Upper lobe of left lung (tissue), 6 donors: ENCODE data around the gene MRAP2. TPM values are rescaled to one million over a fixed set of nuclear protein-coding genes. Genes with fewer than 3 reads are reported as not detected.

Experiments used
- ATAC-seq, 2 donors: fragments of 200-7000 bp; cut with Tn5 transposase; one replicate each; pipeline ENCODE4 v1.9.1; 2022; ENCODE audit warnings: mild to moderate bottlenecking in 2 of 2, moderate library complexity in 2 of 2; ENCODE audit not compliant: low FRiP score in 2 of 2
- DNase-seq, 2 donors: peaks; one replicate each; pipeline ENCODE4 v3.0.0-alpha.2; 2019 to 2020
- H3K27ac ChIP-seq, 4 donors: fragments of 200-600 bp; sonication (generic); one replicate each; pipeline ENCODE4 v1.5.1; 2016 to 2019
- H3K27me3 ChIP-seq, 4 donors: fragments of 200-600 bp; sonication (generic); one replicate each; pipeline ENCODE4 v1.5.1; 2017 to 2019
- H3K36me3 ChIP-seq, 4 donors: fragments of 200-600 bp; sonication (generic); one replicate each; pipeline ENCODE4 v1.5.1; 2016 to 2019
- H3K4me1 ChIP-seq, 4 donors: fragments of 200-600 bp; sonication (generic); one replicate each; pipeline ENCODE4 v1.5.1; 2018 to 2019
- H3K4me3 ChIP-seq, 4 donors: fragments of 200-600 bp; sonication (generic); one replicate each; pipeline ENCODE4 v1.5.1; 2017 to 2019; ENCODE audit warnings: mild to moderate bottlenecking in 2 of 4, moderate library complexity in 1 of 4
- H3K9me3 ChIP-seq, 4 donors: fragments of 200-600 bp; sonication (generic); one replicate each; pipeline ENCODE4 v1.5.1; 2018 to 2019
- CTCF ChIP-seq, 6 experiments: fragments of 450-650 bp in 4 of 6; fragments of 200-600 bp in 2 of 6; sonication (generic) in 2 of 6; IDR thresholded peaks; one replicate each; pipeline ENCODE4 v1.5.1; 2016 to 2019; ENCODE audit warnings: antibody characterized with exemption in 6 of 6
- EP300 ChIP-seq, 4 donors: sonication (generic); formaldehyde crosslinking; IDR thresholded peaks; one replicate each; pipeline ENCODE4 v1.5.1; 2017; ENCODE audit warnings: antibody characterized with exemption in 4 of 4, control low read depth in 2 of 4
- POLR2A ChIP-seq, 4 donors: fragments of 450-650 bp; IDR thresholded peaks; one replicate each; pipeline ENCODE4 v1.5.1; 2016 to 2017; ENCODE audit warnings: antibody characterized with exemption in 4 of 4, mild to moderate bottlenecking in 2 of 4
- POLR2AphosphoS5 ChIP-seq, 2 donors: sonication (generic); formaldehyde crosslinking; IDR thresholded peaks; one replicate each; pipeline ENCODE4 v1.5.1; 2017; ENCODE audit warnings: antibody characterized with exemption in 2 of 2
- WGBS, 2 donors: methylation state at CpG; one replicate each; pipeline ENCODE4 v1.1.5; 2017 to 2018; 5-methylcytosine and 5-hydroxymethylcytosine counted together
- total RNA-seq, 6 donors: library from RNA; depleted of rRNA in 4 of 6; stranded (reverse); fragments of >200 nt in 4 of 6; gene quantifications; one replicate each; pipeline versions ENCODE4 v1.1.0 to v1.2.1, GENCODE V29; 2016 to 2021
- donor health status: DM: no; HTN: no; CAD: no; lungs with moderate emphysema.
- donor health status: DM: no; HTN: yes; CAD: no; lungs with severe emphysema.

The MRAP2 gene
- total RNA-seq, 6 donors from 2014 or later, result 0.40 to 3.1 (median 1.4) TPM; not detected in 1

- Histone ChIP-seq H3K4me3 (no peak overlapping the region), H3K27ac (no peak overlapping the region), H3K36me3 (no peaks in the 10 kb centered on the region), H3K4me1 (no peaks in the 10 kb centered on the region), H3K9me3 (no peaks in the 10 kb centered on the region), H3K27me3 (no peaks in the 10 kb centered on the region)
- ATAC-seq (no peak), DNase-seq (no peak)
- TF ChIP-seq CTCF (IDR thresholded peaks at IDR 0.05), result no peak
- TF ChIP-seq EP300 (IDR thresholded peaks at IDR 0.05), result no peak
- TF ChIP-seq POLR2AphosphoS5 (IDR thresholded peaks at IDR 0.05), result no peak
- no peak for TF ChIP-seq POLR2A (IDR thresholded peaks at IDR 0.05)
- 67 to 78% methylated on average over 5 of the region's 5 CpGs for WGBS, 2 donors
Measured at GRCh38 chr6:84007871-84008270, 25.7 kb upstream of the MRAP2 start.

GRCh38 chr6:84013354-84013753, 20.2 kb upstream of the MRAP2 start:
- 79 to 83% methylated on average over 2 of the region's 2 CpGs for WGBS, 2 donors
- ATAC-seq, result no peak
- H3K4me3 ChIP-seq, result no peak overlapping the region

GRCh38 chr6:84013931-84014330, 19.6 kb upstream of the MRAP2 start:
- Histone ChIP-seq H3K9me3 (no peaks in the 10 kb centered on the region), H3K4me1 (no peaks in the 10 kb centered on the region), H3K27ac (no peak overlapping the region), H3K36me3 (no peaks in the 10 kb centered on the region), H3K4me3 (no peak overlapping the region), H3K27me3 (no peaks in the 10 kb centered on the region)
- no peak for DNase-seq
- TF ChIP-seq EP300 (IDR thresholded peaks at IDR 0.05), result no peak
- TF ChIP-seq POLR2A (IDR thresholded peaks at IDR 0.05), result no peak
- TF ChIP-seq CTCF (IDR thresholded peaks at IDR 0.05), result no peak
- TF ChIP-seq POLR2AphosphoS5 (IDR thresholded peaks at IDR 0.05), result no peak
- WGBS, 2 donors, result 50 to 61% methylated on average over 3 of the region's 3 CpGs
- ATAC-seq, result no peak

More at GRCh38 chr6:84013354-84013753, 20.2 kb upstream of the MRAP2 start:
- TF ChIP-seq EP300 (IDR thresholded peaks at IDR 0.05), result no peak
- TF ChIP-seq POLR2AphosphoS5 (IDR thresholded peaks at IDR 0.05), result no peak
- TF ChIP-seq POLR2A (IDR thresholded peaks at IDR 0.05), result no peak
- no peak for TF ChIP-seq CTCF (IDR thresholded peaks at IDR 0.05)
- Histone ChIP-seq H3K36me3 (no peaks in the 10 kb centered on the region), H3K27me3 (no peaks in the 10 kb centered on the region), H3K4me1 (no peaks in the 10 kb centered on the region), H3K9me3 (no peaks in the 10 kb centered on the region), H3K27ac (no peak overlapping the region)
- DNase-seq, result no peak

GRCh38 chr6:84016029-84016428, 17.5 kb upstream of the MRAP2 start:
- WGBS, 2 donors, result 77 to 80% methylated on average over 1 of the region's 1 CpG
- no peaks in the 10 kb centered on the region for H3K27me3 ChIP-seq
- no peaks in the 10 kb centered on the region for H3K36me3 ChIP-seq
- no peaks in the 10 kb centered on the region for H3K9me3 ChIP-seq
- H3K27ac ChIP-seq, result no peak overlapping the region
- no peak for ATAC-seq
- no peaks in the 10 kb centered on the region for H3K4me1 ChIP-seq
- no peak overlapping the region for H3K4me3 ChIP-seq
- TF ChIP-seq EP300 (IDR thresholded peaks at IDR 0.05) (no peak), POLR2A (IDR thresholded peaks at IDR 0.05) (no peak), CTCF (IDR thresholded peaks at IDR 0.05) (no peak), POLR2AphosphoS5 (IDR thresholded peaks at IDR 0.05) (no peak)
- no peak for DNase-seq

- H3K27me3 ChIP-seq, result no peaks in the 10 kb centered on the region
- H3K27ac ChIP-seq, result no peak overlapping the region
- TF ChIP-seq POLR2AphosphoS5 (IDR thresholded peaks at IDR 0.05) (no peak), CTCF (IDR thresholded peaks at IDR 0.05) (no peak), EP300 (IDR thresholded peaks at IDR 0.05) (no peak)
- WGBS, 2 donors, result 70 to 79% methylated on average over 1 of the region's 1 CpG
- ATAC-seq (no peak), DNase-seq (no peak)
- H3K4me3 ChIP-seq, result no peak overlapping the region
- H3K36me3 ChIP-seq, result no peaks in the 10 kb centered on the region
- H3K4me1 ChIP-seq, result no peaks in the 10 kb centered on the region
- no peaks in the 10 kb centered on the region for H3K9me3 ChIP-seq
Measured at GRCh38 chr6:84017709-84018452, 15.7 kb upstream of the MRAP2 start.
